Suprapubic skin (tissue), 3 donors: ENCODE data around the gene ERCC6.

Experiments used
- POLR2A ChIP-seq, 2 donors: fragments of 450-650 bp; IDR thresholded peaks; one replicate each; pipeline ENCODE4 v1.6.1; 2017; ENCODE audit warnings: antibody characterized with exemption in 2 of 2, mild to moderate bottlenecking in 2 of 2, moderate library complexity in 2 of 2
- TF ChIP-seq, protein P1 (sequence below), 2 donors: fragments of 200-600 bp in 1 of 2; fragments of 450-650 bp in 1 of 2; sonication (generic) in 1 of 2; IDR thresholded peaks; one replicate each; pipeline ENCODE4 v1.5.1; 2016 to 2019; ENCODE audit warnings: antibody characterized with exemption in 2 of 2, mild to moderate bottlenecking in 1 of 2, moderate library complexity in 1 of 2

DNA sequence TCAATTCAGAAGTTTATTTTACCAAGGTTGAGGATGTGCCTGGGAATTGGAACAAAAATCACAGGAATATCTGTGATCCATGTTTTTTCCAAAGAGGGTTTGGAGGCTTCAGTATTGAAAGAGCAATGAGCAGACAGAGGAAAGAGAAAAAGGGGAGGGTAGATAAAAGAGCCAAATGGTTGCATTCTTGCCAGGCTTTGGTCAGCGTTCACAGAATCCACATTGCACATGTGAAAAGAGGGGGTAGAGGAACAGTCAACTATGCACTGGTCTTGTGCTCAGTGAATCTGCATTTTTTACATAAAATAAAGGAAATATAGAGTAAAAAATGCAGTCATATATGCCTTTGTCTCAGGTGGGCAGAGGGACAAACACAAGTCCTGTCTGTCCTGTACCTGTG lies 20.6 kb upstream of the ERCC6 start:
- TF ChIP-seq, protein P1, sequence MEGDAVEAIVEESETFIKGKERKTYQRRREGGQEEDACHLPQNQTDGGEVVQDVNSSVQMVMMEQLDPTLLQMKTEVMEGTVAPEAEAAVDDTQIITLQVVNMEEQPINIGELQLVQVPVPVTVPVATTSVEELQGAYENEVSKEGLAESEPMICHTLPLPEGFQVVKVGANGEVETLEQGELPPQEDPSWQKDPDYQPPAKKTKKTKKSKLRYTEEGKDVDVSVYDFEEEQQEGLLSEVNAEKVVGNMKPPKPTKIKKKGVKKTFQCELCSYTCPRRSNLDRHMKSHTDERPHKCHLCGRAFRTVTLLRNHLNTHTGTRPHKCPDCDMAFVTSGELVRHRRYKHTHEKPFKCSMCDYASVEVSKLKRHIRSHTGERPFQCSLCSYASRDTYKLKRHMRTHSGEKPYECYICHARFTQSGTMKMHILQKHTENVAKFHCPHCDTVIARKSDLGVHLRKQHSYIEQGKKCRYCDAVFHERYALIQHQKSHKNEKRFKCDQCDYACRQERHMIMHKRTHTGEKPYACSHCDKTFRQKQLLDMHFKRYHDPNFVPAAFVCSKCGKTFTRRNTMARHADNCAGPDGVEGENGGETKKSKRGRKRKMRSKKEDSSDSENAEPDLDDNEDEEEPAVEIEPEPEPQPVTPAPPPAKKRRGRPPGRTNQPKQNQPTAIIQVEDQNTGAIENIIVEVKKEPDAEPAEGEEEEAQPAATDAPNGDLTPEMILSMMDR (IDR thresholded peaks at IDR 0.05), result no peak
- no peak for TF ChIP-seq POLR2A (IDR thresholded peaks at IDR 0.05)
